ENCODE data around the gene MFAP3L. TPM values are rescaled to one million over a fixed set of nuclear protein-coding genes. Genes with fewer than 3 reads are reported as not detected.

MFAP3L gene
- total RNA-seq, 1 experiment from 2014 or later = 7.9 TPM

- no TSS peak for BruUV-seq (replicated peaks)
- POLR2A ChIA-PET = no interaction called here
- TF ChIP-seq TCF7L2 (IDR thresholded peaks at IDR 0.05; ENCODE audit: low read depth, low read length) = no peak
- TF ChIP-seq, protein P1, sequence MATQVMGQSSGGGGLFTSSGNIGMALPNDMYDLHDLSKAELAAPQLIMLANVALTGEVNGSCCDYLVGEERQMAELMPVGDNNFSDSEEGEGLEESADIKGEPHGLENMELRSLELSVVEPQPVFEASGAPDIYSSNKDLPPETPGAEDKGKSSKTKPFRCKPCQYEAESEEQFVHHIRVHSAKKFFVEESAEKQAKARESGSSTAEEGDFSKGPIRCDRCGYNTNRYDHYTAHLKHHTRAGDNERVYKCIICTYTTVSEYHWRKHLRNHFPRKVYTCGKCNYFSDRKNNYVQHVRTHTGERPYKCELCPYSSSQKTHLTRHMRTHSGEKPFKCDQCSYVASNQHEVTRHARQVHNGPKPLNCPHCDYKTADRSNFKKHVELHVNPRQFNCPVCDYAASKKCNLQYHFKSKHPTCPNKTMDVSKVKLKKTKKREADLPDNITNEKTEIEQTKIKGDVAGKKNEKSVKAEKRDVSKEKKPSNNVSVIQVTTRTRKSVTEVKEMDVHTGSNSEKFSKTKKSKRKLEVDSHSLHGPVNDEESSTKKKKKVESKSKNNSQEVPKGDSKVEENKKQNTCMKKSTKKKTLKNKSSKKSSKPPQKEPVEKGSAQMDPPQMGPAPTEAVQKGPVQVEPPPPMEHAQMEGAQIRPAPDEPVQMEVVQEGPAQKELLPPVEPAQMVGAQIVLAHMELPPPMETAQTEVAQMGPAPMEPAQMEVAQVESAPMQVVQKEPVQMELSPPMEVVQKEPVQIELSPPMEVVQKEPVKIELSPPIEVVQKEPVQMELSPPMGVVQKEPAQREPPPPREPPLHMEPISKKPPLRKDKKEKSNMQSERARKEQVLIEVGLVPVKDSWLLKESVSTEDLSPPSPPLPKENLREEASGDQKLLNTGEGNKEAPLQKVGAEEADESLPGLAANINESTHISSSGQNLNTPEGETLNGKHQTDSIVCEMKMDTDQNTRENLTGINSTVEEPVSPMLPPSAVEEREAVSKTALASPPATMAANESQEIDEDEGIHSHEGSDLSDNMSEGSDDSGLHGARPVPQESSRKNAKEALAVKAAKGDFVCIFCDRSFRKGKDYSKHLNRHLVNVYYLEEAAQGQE (IDR thresholded peaks at IDR 0.05; ENCODE audit: insufficient read depth in 1 of 2, low read depth in 2 of 2, low read length in 1 of 2) = no peak
- TF ChIP-seq SIN3A (IDR thresholded peaks at IDR 0.05; ENCODE audit: borderline replicate concordance, insufficient read depth, low read depth, low read length) = no peak
- no peak for TF ChIP-seq CTCF (IDR thresholded peaks at IDR 0.05)
- TF ChIP-seq POLR2AphosphoS5 (IDR thresholded peaks at IDR 0.05; ENCODE audit: low read depth, low read length) = no peak
Measured at GRCh38 chr4:169941141-169941540, 85.1 kb downstream of the MFAP3L start.

GRCh38 chr4:169940460-169940859 lies 85.7 kb downstream of the MFAP3L start:
- CTCF ChIA-PET = no interaction called here

More at GRCh38 chr4:169941141-169941540, 85.1 kb downstream of the MFAP3L start:
- H3K36me3 ChIP-seq (ENCODE audit: control insufficient read depth, insufficient read depth, low read length) = no peaks in the 10 kb centered on the region
- no peaks in the 10 kb centered on the region for H3K9me3 ChIP-seq (ENCODE audit: control insufficient read depth, insufficient read depth, low read depth, low read length)
- DNase-seq (ENCODE audit: low read depth, low spot score) (no peak), ATAC-seq (no peak)
- CTCF ChIA-PET = no interaction called here
- H3K4me3 ChIP-seq (ENCODE audit: low read depth in 2 of 2, low read length in 2 of 2) = no peak overlapping the region
- intact Hi-C loops (cut with micrococcal nuclease; ENCODE audit: unreplicated experiment) (no loop called here), in situ Hi-C loops (cut with HindIII; ENCODE audit: low pct_unique_long_range_greater_than_20kb, low sequenced_read_pairs) (no loop called here)
- H3K4me1 ChIP-seq (ENCODE audit: control insufficient read depth, insufficient read depth, low read length) = no peaks in the 10 kb centered on the region
- no peaks in the 10 kb centered on the region for H3K27me3 ChIP-seq (ENCODE audit: control insufficient read depth, insufficient read depth, low read length)
- no peak overlapping the region for H3K27ac ChIP-seq (ENCODE audit: low read length)

More at GRCh38 chr4:169940460-169940859, 85.7 kb downstream of the MFAP3L start:
- TF ChIP-seq CTCF (IDR thresholded peaks at IDR 0.05) = no peak
- no peak for TF ChIP-seq TCF7L2 (IDR thresholded peaks at IDR 0.05; ENCODE audit: low read depth, low read length)
- no peak for TF ChIP-seq POLR2AphosphoS5 (IDR thresholded peaks at IDR 0.05; ENCODE audit: low read depth, low read length)
- TF ChIP-seq SIN3A (IDR thresholded peaks at IDR 0.05; ENCODE audit: borderline replicate concordance, insufficient read depth, low read depth, low read length) = no peak
- TF ChIP-seq, protein P1 (IDR thresholded peaks at IDR 0.05; ENCODE audit: insufficient read depth in 1 of 2, low read depth in 2 of 2, low read length in 1 of 2) = no peak
- Histone ChIP-seq H3K4me3 (ENCODE audit: low read depth in 2 of 2, low read length in 2 of 2) (no peak overlapping the region), H3K27ac (ENCODE audit: low read length) (no peak overlapping the region), H3K9me3 (ENCODE audit: control insufficient read depth, insufficient read depth, low read depth, low read length) (no peaks in the 10 kb centered on the region), H3K36me3 (ENCODE audit: control insufficient read depth, insufficient read depth, low read length) (no peaks in the 10 kb centered on the region), H3K4me1 (ENCODE audit: control insufficient read depth, insufficient read depth, low read length) (no peaks in the 10 kb centered on the region), H3K27me3 (ENCODE audit: control insufficient read depth, insufficient read depth, low read length) (no peaks in the 10 kb centered on the region)
- no peak for DNase-seq (ENCODE audit: low read depth, low spot score)
- in situ Hi-C loops (cut with HindIII; ENCODE audit: low pct_unique_long_range_greater_than_20kb, low sequenced_read_pairs) = no loop called here
- no peak for ATAC-seq
- no TSS peak for BruUV-seq (replicated peaks)
- POLR2A ChIA-PET = no interaction called here
- intact Hi-C loops (cut with micrococcal nuclease; ENCODE audit: unreplicated experiment) = no loop called here

Other genes starting within 250 kb of the MFAP3L start
- gene AADAT, start 63.6 kb upstream of the MFAP3L start, total RNA-seq (2021; ENCODE audit: unreplicated experiment) = 2.8 TPM